Measurements from ENCODE around the gene SNTG2. TPM values are rescaled to one million over a fixed set of nuclear protein-coding genes. Genes with fewer than 3 reads are reported as not detected.

The SNTG2 gene
- total RNA-seq, 1 donor, result 0.09 TPM

DNA sequence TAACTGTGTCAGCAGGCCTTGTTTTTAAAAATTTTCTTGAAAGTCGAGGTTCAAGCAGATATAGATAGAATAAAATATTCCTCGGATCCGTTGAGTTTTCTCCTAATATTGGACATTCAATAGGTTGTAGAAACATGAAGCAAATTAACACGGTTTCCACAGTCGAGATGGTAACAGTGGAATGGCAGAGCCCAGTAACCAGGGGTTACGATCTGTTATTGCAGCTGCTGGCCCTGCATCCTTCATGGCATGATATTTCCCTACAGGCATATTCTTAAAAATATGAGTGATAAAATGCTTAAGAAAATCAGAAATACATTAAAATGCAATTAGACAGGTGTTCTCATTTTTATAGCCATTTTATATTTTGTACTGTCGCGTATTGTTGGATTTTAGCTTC, 117.6 kb downstream of the SNTG2 start:
- no peak overlapping the region for H3K4me3 ChIP-seq (ENCODE audit: low read depth, low read length)
- no peak for DNase-seq (ENCODE audit: low read depth)
- no peak for TF ChIP-seq CTCF (IDR thresholded peaks at IDR 0.05; ENCODE audit: insufficient read depth, low read length)

DNA sequence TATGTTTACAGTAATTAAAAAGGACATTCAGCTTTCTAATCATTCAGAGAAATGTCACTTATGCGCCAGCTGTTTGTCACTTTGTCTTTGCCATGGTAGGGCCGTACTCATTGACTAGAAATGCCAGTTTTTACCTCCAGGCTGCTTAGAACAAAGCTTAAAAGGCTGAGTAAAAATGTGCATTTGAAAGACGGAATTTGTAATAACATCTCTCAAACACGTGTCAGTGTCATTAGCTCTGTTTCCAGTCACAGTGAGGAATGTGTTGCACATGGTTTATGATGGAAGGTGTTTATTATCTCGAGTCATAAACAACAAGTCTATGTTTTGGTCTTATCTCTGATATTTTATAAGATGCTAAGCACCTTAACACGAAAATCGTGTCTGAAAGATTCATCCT, 118.2 kb downstream of the SNTG2 start:
- TF ChIP-seq CTCF (IDR thresholded peaks at IDR 0.05; ENCODE audit: insufficient read depth, low read length), result no peak
- no peak overlapping the region for H3K4me3 ChIP-seq (ENCODE audit: low read depth, low read length)
- no peak for DNase-seq (ENCODE audit: low read depth)

- TF ChIP-seq CTCF (IDR thresholded peaks at IDR 0.05; ENCODE audit: insufficient read depth, low read length), result no peak
- no peak for DNase-seq (ENCODE audit: low read depth)
- no peak overlapping the region for H3K4me3 ChIP-seq (ENCODE audit: low read depth, low read length)
Observed at GRCh38 chr2:1069847-1070246, 119.2 kb downstream of the SNTG2 start.

DNA sequence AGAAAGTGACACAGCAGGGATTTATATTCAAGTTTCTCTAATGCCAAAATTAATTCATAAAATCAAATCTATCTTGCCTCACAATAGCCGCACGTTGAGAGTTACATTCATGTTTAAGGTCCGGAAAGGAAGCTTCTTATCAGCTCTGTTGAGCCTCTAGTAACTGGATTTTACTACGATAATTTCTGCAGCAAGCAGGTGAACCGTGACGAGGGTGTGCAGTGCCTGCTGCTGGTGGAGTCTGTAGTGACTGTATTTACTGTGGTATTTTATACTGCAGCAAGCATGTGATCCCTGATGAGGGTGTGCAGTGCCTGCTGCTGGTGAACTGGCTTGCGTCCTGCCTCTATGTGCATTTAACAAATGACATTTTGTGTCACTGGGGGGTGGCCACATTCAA, 120.0 kb downstream of the SNTG2 start:
- no peak for DNase-seq (ENCODE audit: low read depth)
- TF ChIP-seq CTCF (IDR thresholded peaks at IDR 0.05; ENCODE audit: insufficient read depth, low read length), result no peak
- no peak overlapping the region for H3K4me3 ChIP-seq (ENCODE audit: low read depth, low read length)

GRCh38 chr2:1071650-1072049, 121.0 kb downstream of the SNTG2 start:
- TF ChIP-seq CTCF (IDR thresholded peaks at IDR 0.05; ENCODE audit: insufficient read depth, low read length), result no peak
- no peak for DNase-seq (ENCODE audit: low read depth)
- H3K4me3 ChIP-seq (ENCODE audit: low read depth, low read length), result no peak overlapping the region

DNA sequence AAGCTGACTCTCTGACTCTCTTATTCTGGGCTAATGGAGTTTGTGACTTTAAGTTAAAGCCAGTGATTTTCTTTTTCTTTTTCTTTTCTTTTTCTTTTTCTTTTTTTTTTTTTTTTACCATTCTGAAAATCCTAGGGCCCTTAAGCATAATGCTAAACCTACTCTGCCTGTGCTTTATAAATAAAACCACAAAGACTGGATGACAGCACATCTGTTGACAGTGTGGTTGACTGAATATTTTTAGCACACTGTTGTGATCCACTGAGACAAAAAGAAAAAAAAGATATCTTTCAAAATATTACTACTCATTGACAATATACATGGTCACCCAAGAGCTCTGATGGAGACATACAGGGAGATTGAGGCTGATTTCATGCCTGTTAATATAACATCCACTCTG, 121.6 kb downstream of the SNTG2 start:
- no peak overlapping the region for H3K4me3 ChIP-seq (ENCODE audit: low read depth, low read length)
- TF ChIP-seq CTCF (IDR thresholded peaks at IDR 0.05; ENCODE audit: insufficient read depth, low read length), result no peak
- DNase-seq (ENCODE audit: low read depth), result no peak

DNA sequence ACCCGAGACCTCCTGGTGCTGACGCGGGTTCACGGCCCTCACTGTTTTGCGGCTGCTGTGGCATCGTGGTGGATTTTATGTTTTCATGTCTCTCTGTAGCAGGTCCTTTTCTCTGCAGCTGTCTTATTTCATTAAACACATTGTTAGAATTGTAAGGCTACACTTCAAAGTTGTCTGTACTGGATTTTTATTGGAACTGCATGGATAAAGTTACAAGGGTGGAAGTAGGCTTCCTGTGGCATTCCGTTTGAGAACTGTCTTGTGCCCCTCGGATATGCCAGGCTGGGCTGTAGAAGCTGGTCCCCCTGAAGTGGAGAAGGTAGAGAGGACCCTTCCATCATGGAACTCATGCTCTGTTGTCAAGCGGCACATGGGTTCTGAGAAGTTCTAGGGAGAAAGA, 127.3 kb downstream of the SNTG2 start:
- no peak for TF ChIP-seq CTCF (IDR thresholded peaks at IDR 0.05; ENCODE audit: insufficient read depth, low read length)
- DNase-seq (ENCODE audit: low read depth), result no peak
- H3K4me3 ChIP-seq (ENCODE audit: low read depth, low read length), result no peak overlapping the region
